Mesendoderm (in vitro differentiated cells): ENCODE measurements around the gene ADARB2.

ENCODE experiments used
- DNase-seq: peaks from one replicate; pipeline ENCODE4 v3.0.0; 2013
- H2AK5ac ChIP-seq: 2 replicates; pipeline ENCODE4 v1.6.1; 2013; ENCODE audit warnings: low read length, inconsistent platforms
- H2BK120ac ChIP-seq: 2 replicates; pipeline ENCODE4 v1.6.1; 2013; ENCODE audit warnings: low read depth, mild to moderate bottlenecking, low read length, moderate library complexity, mixed read lengths
- H2BK15ac ChIP-seq: replicated peaks from 2 replicates; pipeline ENCODE4 v1.6.1; 2013; ENCODE audit warnings: low read depth, mild to moderate bottlenecking, moderate library complexity
- H2BK5ac ChIP-seq: 2 replicates; pipeline ENCODE4 v1.6.1; 2013; ENCODE audit warnings: low read length, inconsistent platforms
- H3K18ac ChIP-seq: 2 replicates; pipeline ENCODE4 v1.6.1; 2013; ENCODE audit warnings: mild to moderate bottlenecking, low read length, mixed read lengths
- H3K23ac ChIP-seq: one replicate; pipeline ENCODE4 v1.6.1; 2013; ENCODE audit warnings: low read length
- H3K27ac ChIP-seq: 2 replicates; pipeline ENCODE4 v1.5.1; 2013; ENCODE audit warnings: low read depth, mild to moderate bottlenecking, inconsistent platforms, low read length, moderate library complexity
- H3K27me3 ChIP-seq: 2 replicates; pipeline ENCODE4 v1.6.1; 2013; ENCODE audit warnings: low read length, control low read depth, mild to moderate bottlenecking, inconsistent platforms; ENCODE audit not compliant: insufficient read depth, poor library complexity
- H3K36me3 ChIP-seq: 2 replicates; pipeline ENCODE4 v1.6.1; 2013; ENCODE audit warnings: low read length, inconsistent platforms; ENCODE audit not compliant: control insufficient read depth, insufficient read depth
- H3K4ac ChIP-seq: one replicate; pipeline ENCODE4 v1.6.1; 2013; ENCODE audit warnings: low read depth, mild to moderate bottlenecking, low read length, moderate library complexity
- H3K4me1 ChIP-seq: 2 replicates; pipeline ENCODE4 v1.6.1; 2013; ENCODE audit warnings: low read depth, low read length, inconsistent platforms; ENCODE audit not compliant: control insufficient read depth
- H3K4me2 ChIP-seq: 2 replicates; pipeline ENCODE4 v1.6.1; 2013; ENCODE audit warnings: low read length
- H3K4me3 ChIP-seq: 2 replicates; pipeline ENCODE4 v1.5.1; 2013; ENCODE audit warnings: mild to moderate bottlenecking, low read length
- H3K56ac ChIP-seq: one replicate; pipeline ENCODE4 v1.6.1; 2013; ENCODE audit warnings: low read length
- H3K79me1 ChIP-seq: 2 replicates; pipeline ENCODE4 v1.6.1; 2013; ENCODE audit warnings: low read length, inconsistent platforms
- H3K79me2 ChIP-seq: 2 replicates; pipeline ENCODE4 v1.6.1; 2013; ENCODE audit warnings: mild to moderate bottlenecking, low read length; ENCODE audit not compliant: control insufficient read depth, insufficient read depth
- H3K9ac ChIP-seq: 2 replicates; pipeline ENCODE4 v1.6.1; 2013; ENCODE audit warnings: low read length, inconsistent platforms
- H4K5ac ChIP-seq: one replicate; pipeline ENCODE4 v1.6.1; 2013; ENCODE audit warnings: low read length
- H4K8ac ChIP-seq: one replicate; pipeline ENCODE4 v1.6.1; 2013; ENCODE audit warnings: low read depth, mild to moderate bottlenecking, control low read depth, low read length, moderate library complexity
- WGBS: extraction: QIAGEN DNeasy Blood & Tissue Kit; methylation state at CpG from one replicate; pipeline ENCODE4 v1.1.7; 2013; ENCODE audit warnings: low lambda C conversion rate, missing lambda C conversion rate; ENCODE audit not compliant: insufficient coverage; ENCODE audit errors: extremely low coverage; 5-methylcytosine and 5-hydroxymethylcytosine counted together

The ADARB2 gene

DNA sequence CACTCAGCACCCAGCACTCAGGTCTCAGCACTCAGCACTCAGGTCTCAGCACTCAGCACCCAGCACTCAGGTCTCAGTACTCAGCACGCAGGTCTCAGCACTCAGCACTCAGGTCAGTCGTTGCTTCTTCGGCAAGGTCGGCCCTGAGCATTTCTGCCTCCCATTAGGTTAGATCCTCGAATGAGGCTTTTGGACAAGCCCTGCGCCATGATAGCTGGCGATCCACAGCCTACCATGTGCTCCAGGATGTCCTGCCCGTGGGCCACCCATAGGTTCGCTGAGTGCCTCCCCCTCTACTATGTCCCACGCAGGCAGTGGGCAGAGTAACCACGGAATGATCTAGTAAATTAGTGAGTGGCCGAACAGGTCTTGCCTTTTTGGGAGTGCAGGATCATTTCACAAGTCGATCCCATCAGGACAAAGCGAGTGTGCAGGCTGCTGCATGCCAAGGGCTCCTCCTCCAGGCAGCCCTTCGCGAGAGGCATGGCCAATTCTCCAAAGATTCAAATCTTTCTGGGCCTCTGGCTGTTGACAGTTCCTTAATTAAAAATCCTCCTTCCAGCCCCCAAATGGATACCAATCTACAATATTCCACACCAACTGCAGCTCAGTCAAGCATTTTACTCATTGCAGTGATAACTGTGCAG lies 206.3 kb downstream of the ADARB2 start:
- Histone ChIP-seq H3K79me2 (no peaks in the 10 kb centered on the region), H3K9ac (no peak overlapping the region), H2BK120ac (no peak overlapping the region), H3K23ac (no peak overlapping the region), H3K36me3 (no peaks in the 10 kb centered on the region), H4K8ac (no peak overlapping the region), H3K4me1 (no peaks in the 10 kb centered on the region), H3K79me1 (no peaks in the 10 kb centered on the region), H3K27ac (no peak overlapping the region), H3K4me2 (no peak overlapping the region), H3K4me3 (no peak overlapping the region), H3K4ac (no peak overlapping the region), H3K18ac (no peak overlapping the region), H3K27me3 (no peaks in the 10 kb centered on the region), H4K5ac (no peak overlapping the region), H2BK5ac (no peak overlapping the region), H3K56ac (no peak overlapping the region), H2BK15ac (no peak overlapping the region), H2AK5ac (no peak overlapping the region)
- no CpG with 5 or more reads among the region's 16 CpGs for WGBS
- no peak for DNase-seq

DNA sequence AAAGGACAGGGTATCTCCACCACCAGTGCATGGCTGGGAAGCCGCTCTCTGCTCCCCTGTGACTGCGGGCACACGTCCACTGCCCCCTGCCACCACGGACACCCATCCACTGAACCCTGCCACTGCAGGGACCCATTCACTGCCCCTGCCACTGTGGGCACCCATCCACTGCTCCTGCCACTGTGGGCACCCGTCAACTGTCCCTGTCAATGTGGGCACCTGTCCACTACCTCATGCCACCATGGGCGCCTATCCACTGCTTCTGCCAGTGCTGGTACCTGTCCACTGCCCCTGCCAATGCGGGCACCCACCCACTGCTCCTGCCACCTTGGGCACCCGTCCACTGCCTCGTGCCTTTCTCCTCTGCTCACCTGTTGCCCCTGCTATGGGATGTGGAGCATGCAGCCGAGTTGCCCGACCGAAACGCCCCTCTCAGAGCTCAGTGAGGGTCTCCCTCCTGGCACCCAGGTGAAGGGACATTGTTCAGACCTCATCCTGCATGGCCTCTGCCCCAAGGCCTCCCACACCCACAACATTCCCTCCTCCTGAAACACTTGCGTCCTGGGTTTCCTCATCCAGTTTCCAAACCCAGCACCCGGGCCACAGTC lies 207.4 kb downstream of the ADARB2 start:
- WGBS, result no CpG with 5 or more reads among the region's 15 CpGs
- H3K4me2 ChIP-seq, result no peak overlapping the region
- H4K8ac ChIP-seq, result no peak overlapping the region
- no peak overlapping the region for H3K23ac ChIP-seq
- no peaks in the 10 kb centered on the region for H3K36me3 ChIP-seq
- H2AK5ac ChIP-seq, result no peak overlapping the region
- no peak overlapping the region for H3K27ac ChIP-seq
- H3K18ac ChIP-seq, result no peak overlapping the region
- H3K56ac ChIP-seq, result no peak overlapping the region
- H3K4me3 ChIP-seq, result no peak overlapping the region
- no peaks in the 10 kb centered on the region for H3K79me2 ChIP-seq
- no peak overlapping the region for H4K5ac ChIP-seq
- H3K4ac ChIP-seq, result no peak overlapping the region
- DNase-seq, result no peak
- no peaks in the 10 kb centered on the region for H3K4me1 ChIP-seq
- no peaks in the 10 kb centered on the region for H3K79me1 ChIP-seq
- H2BK120ac ChIP-seq, result no peak overlapping the region
- H3K27me3 ChIP-seq, result no peaks in the 10 kb centered on the region
- H3K9ac ChIP-seq, result no peak overlapping the region
- no peak overlapping the region for H2BK5ac ChIP-seq
- H2BK15ac ChIP-seq, result no peak overlapping the region

- WGBS, result no CpG with 5 or more reads among the region's 15 CpGs
Observed at GRCh38 chr10:1527951-1528350, 209.4 kb downstream of the ADARB2 start.

DNA sequence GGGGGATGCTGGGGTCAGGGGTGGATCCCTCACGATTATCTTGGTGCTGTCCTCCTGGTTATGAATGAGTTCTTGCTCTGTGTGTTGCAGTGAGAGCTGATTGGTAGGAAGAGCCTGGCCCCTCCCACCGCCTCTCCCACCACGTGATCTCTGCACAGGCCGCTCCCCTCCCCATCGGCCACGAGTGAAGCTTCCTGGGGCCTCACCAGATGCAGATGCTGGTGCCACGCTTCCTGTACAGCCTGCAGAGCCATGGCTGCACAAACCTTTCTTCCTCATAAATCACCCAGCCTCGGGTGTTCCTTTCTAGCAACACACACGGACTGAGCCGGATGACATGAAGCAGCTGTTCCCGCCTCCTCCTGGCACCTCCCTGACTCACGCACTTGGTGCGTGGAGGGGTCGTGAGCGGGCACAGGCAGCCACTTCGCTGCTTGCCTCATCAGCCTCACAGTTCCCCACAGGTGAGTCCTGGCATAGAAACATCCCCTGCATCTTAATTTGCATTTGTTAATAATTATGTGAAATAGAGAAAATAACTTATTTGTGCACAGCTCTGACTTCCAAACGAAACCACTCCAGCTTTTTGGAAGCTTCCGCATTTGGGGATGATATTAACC lies 210.8 kb downstream of the ADARB2 start:
- WGBS, result no CpG with 5 or more reads among the region's 18 CpGs

More at GRCh38 chr10:1527951-1528350, 209.4 kb downstream of the ADARB2 start:
- no peak for DNase-seq
- no peaks in the 10 kb centered on the region for H3K4me1 ChIP-seq
- no peak overlapping the region for H3K56ac ChIP-seq
- H3K27ac ChIP-seq, result no peak overlapping the region
- H3K4ac ChIP-seq, result no peak overlapping the region
- no peak overlapping the region for H2AK5ac ChIP-seq
- H2BK15ac ChIP-seq, result no peak overlapping the region
- H3K79me2 ChIP-seq, result no peaks in the 10 kb centered on the region
- H3K79me1 ChIP-seq, result no peaks in the 10 kb centered on the region
- no peak overlapping the region for H3K18ac ChIP-seq
- H3K9ac ChIP-seq, result no peak overlapping the region
- no peak overlapping the region for H4K5ac ChIP-seq
- H3K27me3 ChIP-seq, result no peaks in the 10 kb centered on the region
- H3K36me3 ChIP-seq, result no peaks in the 10 kb centered on the region
- no peak overlapping the region for H2BK120ac ChIP-seq
- no peak overlapping the region for H2BK5ac ChIP-seq
- no peak overlapping the region for H3K4me3 ChIP-seq
- H3K23ac ChIP-seq, result no peak overlapping the region
- no peak overlapping the region for H4K8ac ChIP-seq
- H3K4me2 ChIP-seq, result no peak overlapping the region

DNA sequence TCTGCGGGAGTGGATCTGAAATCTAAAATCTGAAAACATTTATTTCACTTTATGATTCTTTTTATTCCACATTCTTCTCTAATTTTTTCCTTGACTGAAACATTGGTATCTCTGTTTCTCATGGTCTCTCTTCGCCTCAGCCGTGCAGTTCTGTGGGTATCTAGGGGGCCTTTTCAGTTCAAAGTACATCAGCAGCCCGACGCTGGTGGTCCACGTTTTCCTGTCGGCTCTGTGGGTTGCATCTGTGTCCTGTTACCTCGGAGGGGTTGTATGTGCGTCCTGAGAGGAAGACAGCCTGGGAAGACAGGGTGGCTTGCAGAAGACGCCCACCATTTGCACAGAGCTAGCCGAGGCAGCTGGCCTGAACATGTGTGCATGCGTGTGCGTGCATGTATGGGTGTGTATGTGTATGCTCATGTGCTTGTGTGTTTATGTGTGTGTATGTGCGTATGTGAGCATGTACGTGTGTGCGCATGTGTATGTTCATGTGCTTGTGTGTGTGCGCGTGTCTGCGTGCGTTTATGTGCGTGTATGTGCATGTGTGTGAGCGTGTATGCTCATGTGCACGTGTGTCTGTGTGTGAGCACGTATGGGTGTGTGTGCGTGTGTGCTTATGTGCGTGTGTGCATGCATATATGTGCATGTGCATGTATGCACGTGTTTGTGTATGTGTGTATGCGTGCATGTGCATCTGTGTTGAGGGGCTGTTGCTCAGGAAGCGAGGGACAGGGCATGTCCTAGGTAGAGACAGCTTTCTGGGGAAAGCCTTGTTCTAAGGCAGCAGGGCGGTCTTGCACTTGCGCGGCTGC lies 211.8 kb downstream of the ADARB2 start:
- no CpG with 5 or more reads among the region's 32 CpGs for WGBS
- Histone ChIP-seq H3K27me3 (no peaks in the 10 kb centered on the region), H2BK15ac (no peak overlapping the region), H3K27ac (no peak overlapping the region), H3K4me1 (peaks cover 3% of the 10 kb centered on the region), H4K8ac (no peak overlapping the region), H4K5ac (no peak overlapping the region), H3K79me1 (no peaks in the 10 kb centered on the region), H2BK120ac (no peak overlapping the region), H3K4me3 (no peak overlapping the region), H3K56ac (no peak overlapping the region), H3K79me2 (no peaks in the 10 kb centered on the region), H3K23ac (no peak overlapping the region), H2AK5ac (no peak overlapping the region), H3K9ac (no peak overlapping the region), H3K4ac (no peak overlapping the region), H3K36me3 (no peaks in the 10 kb centered on the region), H3K4me2 (no peak overlapping the region), H2BK5ac (no peak overlapping the region), H3K18ac (no peak overlapping the region)
- DNase-seq, result no peak

More for the DNA sequence above, 210.8 kb downstream of the ADARB2 start:
- Histone ChIP-seq H3K9ac (no peak overlapping the region), H2AK5ac (no peak overlapping the region), H3K27me3 (no peaks in the 10 kb centered on the region), H2BK120ac (no peak overlapping the region), H3K18ac (no peak overlapping the region), H3K79me2 (no peaks in the 10 kb centered on the region), H3K4me1 (peaks cover 3% of the 10 kb centered on the region), H3K79me1 (no peaks in the 10 kb centered on the region), H4K8ac (no peak overlapping the region), H2BK15ac (no peak overlapping the region), H3K27ac (no peak overlapping the region), H3K4me3 (no peak overlapping the region), H3K23ac (no peak overlapping the region), H4K5ac (no peak overlapping the region), H2BK5ac (no peak overlapping the region), H3K4ac (no peak overlapping the region), H3K36me3 (no peaks in the 10 kb centered on the region), H3K4me2 (no peak overlapping the region), H3K56ac (no peak overlapping the region)
- DNase-seq, result peak; percentile 10
